Measurements from ENCODE around the gene ARID1A.

DNA sequence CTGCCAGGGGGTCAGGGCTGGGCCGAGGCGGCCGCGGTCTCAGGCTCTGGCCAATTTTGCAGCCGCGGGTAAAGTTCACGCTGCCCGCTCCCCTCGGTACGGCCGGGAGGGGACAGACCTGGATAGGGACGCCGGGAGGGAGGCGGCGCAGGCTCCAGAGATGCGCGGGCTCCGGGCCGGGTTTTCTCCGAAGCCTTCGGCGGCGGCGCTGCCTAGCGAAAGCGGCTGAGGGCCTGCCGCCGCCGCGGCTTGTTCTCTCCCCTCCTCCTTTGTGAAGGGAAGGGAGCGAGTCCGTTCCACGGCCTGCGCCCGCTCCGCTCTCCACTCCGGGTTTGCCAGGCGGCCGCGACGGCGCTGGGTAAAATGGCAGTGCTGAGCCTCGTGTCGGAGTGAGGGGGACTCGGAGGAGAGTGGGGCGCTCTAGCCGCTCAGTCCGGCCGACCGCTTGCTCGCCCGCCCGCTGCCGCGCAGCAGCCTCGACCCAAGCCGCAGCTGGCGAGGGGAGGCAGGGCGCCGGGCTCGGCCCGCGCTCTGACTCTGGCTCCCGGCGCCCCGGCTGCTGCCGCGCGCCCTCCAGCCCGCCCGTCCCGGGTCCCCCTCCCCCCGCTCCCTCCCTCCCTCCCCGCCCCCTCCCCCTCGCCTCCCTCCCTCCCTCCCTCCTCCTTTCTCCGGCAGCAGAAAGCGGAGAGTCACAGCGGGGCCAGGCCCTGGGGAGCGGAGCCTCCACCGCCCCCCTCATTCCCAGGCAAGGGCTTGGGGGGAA, at the start of gene ARID1A:
- TF ChIP-seq CTCF (IDR thresholded peaks at IDR 0.05) (no peak), POLR2A (IDR thresholded peaks at IDR 0.05) (no peak)
